Activated naive CD8-positive, alpha-beta T cell (primary cell): ENCODE measurements around the gene RFX2.

Experiments
- H3K27ac Mint-ChIP-seq: one replicate; pipeline ENCODE4 v1.8.0; 2021; ENCODE audit warnings: mixed read lengths
- H3K27me3 Mint-ChIP-seq: one replicate; pipeline ENCODE4 v1.8.0; 2021; ENCODE audit warnings: mixed read lengths
- H3K36me3 Mint-ChIP-seq: one replicate; pipeline ENCODE4 v1.8.0; 2021; ENCODE audit warnings: mixed read lengths
- H3K4me1 Mint-ChIP-seq: one replicate; pipeline ENCODE4 v1.8.0; 2021; ENCODE audit warnings: low read depth, mixed read lengths
- H3K4me3 Mint-ChIP-seq: one replicate; pipeline ENCODE4 v1.8.0; 2021; ENCODE audit warnings: mild to moderate bottlenecking, mixed read lengths
- H3K9me3 Mint-ChIP-seq: one replicate; pipeline ENCODE4 v1.8.0; 2021; ENCODE audit warnings: low read depth, mixed read lengths

RFX2 gene

DNA sequence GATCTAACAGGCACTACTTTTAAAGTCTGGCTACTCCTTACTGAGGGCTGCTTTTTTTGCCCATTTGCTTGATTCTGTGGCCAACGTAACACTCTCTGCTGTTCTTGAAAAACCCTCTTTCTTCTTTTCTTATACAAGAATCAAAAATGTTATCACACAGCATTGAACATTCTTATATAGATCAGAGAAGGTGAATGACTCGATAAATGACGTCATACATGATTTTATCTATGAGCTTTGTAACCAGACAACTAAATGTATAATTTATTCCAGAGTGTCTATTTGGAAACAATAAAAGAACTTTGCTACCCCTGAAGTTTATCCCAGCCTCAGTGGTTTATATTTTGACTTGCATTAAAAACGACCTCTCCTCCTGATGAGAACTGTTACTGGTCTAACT lies 12.4 kb downstream of the RFX2 start:
- H3K27me3 Mint-ChIP-seq: no peaks in the 10 kb centered on the region
- peaks cover 18% of the 10 kb centered on the region for H3K4me1 Mint-ChIP-seq
- H3K27ac Mint-ChIP-seq: no peak overlapping the region
- no peak overlapping the region for H3K4me3 Mint-ChIP-seq
- H3K9me3 Mint-ChIP-seq: no peaks in the 10 kb centered on the region
- H3K36me3 Mint-ChIP-seq: peaks cover 9% of the 10 kb centered on the region

DNA sequence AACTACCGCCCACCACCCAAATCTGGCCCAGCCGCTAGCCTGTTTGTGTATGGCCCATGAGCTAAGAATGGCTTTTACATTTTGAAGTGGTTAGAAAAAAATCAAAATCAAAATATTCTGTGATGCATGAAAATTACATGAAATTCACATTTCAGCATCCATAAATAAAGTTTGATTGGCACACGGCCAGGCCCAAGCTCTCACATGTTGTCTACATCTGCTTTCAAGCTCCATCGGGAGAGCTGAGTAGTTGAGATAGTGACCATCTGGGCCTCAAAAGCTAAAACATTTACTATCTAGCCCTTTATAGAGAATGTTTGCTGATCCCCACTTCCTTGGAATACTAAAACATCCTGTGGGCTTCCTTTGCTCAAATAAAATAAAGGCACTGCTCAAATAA lies 14.5 kb downstream of the RFX2 start:
- no peaks in the 10 kb centered on the region for H3K27me3 Mint-ChIP-seq
- H3K4me3 Mint-ChIP-seq: no peak overlapping the region
- H3K36me3 Mint-ChIP-seq: peaks cover 7% of the 10 kb centered on the region
- peaks cover 9% of the 10 kb centered on the region for H3K4me1 Mint-ChIP-seq
- H3K27ac Mint-ChIP-seq: no peak overlapping the region
- H3K9me3 Mint-ChIP-seq: no peaks in the 10 kb centered on the region

DNA sequence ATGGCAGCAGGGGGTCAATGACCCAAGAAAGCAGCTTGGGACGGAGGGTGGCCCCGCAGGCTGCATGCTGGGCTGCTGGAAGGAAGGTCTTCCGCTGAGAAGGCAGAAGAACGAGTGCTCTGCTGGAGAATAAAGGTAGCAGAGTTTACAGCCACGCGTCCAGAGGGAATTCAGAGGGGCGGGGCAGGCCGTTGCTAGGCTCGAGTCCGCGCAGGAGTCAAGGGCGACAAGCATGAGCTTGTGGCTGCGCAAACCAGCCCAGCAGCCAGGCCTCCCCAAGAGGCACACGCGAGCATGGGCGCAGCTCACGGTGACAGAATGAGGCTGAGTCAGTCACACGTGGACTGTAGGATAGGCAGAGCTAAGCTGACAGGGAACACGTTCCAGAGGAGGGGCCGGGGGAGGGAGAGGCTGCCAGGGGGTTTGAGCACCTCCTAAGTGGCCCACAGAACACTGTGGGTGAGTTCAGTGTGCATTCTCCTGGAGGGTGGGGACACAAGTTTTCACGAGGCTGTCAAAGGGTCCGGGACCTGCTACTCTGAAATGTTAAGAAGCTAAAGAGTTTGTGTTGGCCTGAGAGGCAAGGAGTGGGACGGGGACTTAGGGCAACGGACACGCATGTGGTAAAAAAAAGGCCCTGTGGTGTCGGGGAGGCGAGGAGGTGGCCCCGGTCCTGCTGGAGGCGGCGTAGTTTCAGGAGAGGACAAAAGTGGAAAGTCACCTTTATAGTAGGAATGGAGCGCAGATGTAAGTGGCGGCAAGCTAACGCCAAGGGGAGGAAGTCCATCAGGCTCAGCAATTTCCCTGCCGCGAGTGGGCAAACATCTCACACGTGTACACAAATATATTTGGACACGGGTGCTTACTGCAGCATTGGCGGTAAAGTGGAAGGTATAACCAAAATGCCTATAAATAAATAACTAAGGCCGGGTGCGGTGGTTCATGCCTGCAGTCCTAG lies 17.7 kb downstream of the RFX2 start:
- Mint-ChIP-seq H3K27me3 (no peaks in the 10 kb centered on the region), H3K4me3 (no peak overlapping the region), H3K4me1 (peaks cover 8% of the 10 kb centered on the region), H3K27ac (no peak overlapping the region), H3K36me3 (no peaks in the 10 kb centered on the region), H3K9me3 (no peaks in the 10 kb centered on the region)

GRCh38 chr19:6091771-6092291 lies 18.5 kb downstream of the RFX2 start:
- no peak overlapping the region for H3K4me3 Mint-ChIP-seq

GRCh38 chr19:6090634-6091033 lies 19.7 kb downstream of the RFX2 start:
- Mint-ChIP-seq H3K4me1 (peaks cover 23% of the 10 kb centered on the region), H3K27ac (no peak overlapping the region), H3K27me3 (no peaks in the 10 kb centered on the region), H3K9me3 (no peaks in the 10 kb centered on the region), H3K36me3 (no peaks in the 10 kb centered on the region), H3K4me3 (no peak overlapping the region)

More at GRCh38 chr19:6091771-6092291, 18.5 kb downstream of the RFX2 start:
- Mint-ChIP-seq H3K36me3 (no peaks in the 10 kb centered on the region), H3K27me3 (no peaks in the 10 kb centered on the region), H3K27ac (no peak overlapping the region), H3K4me1 (peaks cover 15% of the 10 kb centered on the region), H3K9me3 (no peaks in the 10 kb centered on the region)

DNA sequence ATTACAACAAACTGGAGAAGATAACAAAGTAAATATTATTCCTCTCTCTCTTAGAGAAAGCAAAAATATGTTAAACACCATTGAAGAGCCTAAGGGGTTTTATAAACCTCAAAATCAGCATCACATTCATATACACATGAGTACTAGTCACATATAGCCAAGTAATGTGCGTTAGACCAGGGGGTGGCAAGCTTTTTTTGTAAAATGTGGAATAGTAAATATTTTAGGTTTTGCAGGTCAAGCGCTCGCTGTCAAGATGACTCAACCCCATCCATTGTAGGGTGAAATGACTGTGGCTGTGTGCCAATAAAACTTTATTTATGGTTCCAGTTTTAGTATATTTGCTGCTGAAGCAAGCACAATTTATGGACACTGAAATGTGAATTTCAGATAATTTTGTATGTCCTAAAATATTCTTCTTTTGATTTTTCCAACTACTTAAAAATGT lies 21.7 kb downstream of the RFX2 start:
- H3K4me1 Mint-ChIP-seq: peaks cover 27% of the 10 kb centered on the region
- no peaks in the 10 kb centered on the region for H3K9me3 Mint-ChIP-seq
- no peak overlapping the region for H3K4me3 Mint-ChIP-seq
- H3K27me3 Mint-ChIP-seq: no peaks in the 10 kb centered on the region
- H3K27ac Mint-ChIP-seq: no peak overlapping the region
- no peaks in the 10 kb centered on the region for H3K36me3 Mint-ChIP-seq

GRCh38 chr19:6087074-6087571 lies 23.2 kb downstream of the RFX2 start:
- Mint-ChIP-seq H3K4me3 (peak overlapping the region; percentile 82), H3K9me3 (no peaks in the 10 kb centered on the region), H3K4me1 (peaks cover 27% of the 10 kb centered on the region), H3K36me3 (no peaks in the 10 kb centered on the region), H3K27me3 (no peaks in the 10 kb centered on the region), H3K27ac (peak overlapping the region; percentile 67)

- peak overlapping the region; percentile 67 for H3K27ac Mint-ChIP-seq
Observed at GRCh38 chr19:6086068-6086788, 24.1 kb downstream of the RFX2 start.

DNA sequence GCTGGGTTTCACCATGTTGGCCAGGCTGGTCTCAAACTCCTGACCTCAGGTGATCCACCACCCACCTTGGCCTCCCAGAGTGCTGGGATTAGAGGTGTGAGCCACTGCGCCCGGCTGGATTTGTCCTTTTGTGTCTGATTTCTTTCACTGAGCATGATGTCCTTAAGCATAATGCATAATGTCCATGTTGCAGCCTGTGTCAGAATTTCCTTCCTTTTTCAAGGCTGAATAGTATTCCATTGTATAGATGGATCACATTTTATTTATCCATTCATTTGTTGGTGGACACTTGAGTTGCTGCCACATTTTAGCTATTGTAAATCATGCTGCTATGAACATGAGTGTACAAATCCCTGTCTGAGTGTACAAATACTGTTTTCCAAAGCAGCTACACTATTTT lies 25.5 kb downstream of the RFX2 start:
- peaks cover 29% of the 10 kb centered on the region for H3K4me1 Mint-ChIP-seq
- no peak overlapping the region for H3K27ac Mint-ChIP-seq
- no peaks in the 10 kb centered on the region for H3K36me3 Mint-ChIP-seq
- H3K4me3 Mint-ChIP-seq: no peak overlapping the region
- H3K9me3 Mint-ChIP-seq: no peaks in the 10 kb centered on the region
- no peaks in the 10 kb centered on the region for H3K27me3 Mint-ChIP-seq

More at GRCh38 chr19:6086068-6086788, 24.1 kb downstream of the RFX2 start:
- Mint-ChIP-seq H3K9me3 (no peaks in the 10 kb centered on the region), H3K27me3 (no peaks in the 10 kb centered on the region), H3K4me1 (peaks cover 27% of the 10 kb centered on the region), H3K36me3 (no peaks in the 10 kb centered on the region), H3K4me3 (peak overlapping the region; percentile 82)

- H3K27ac Mint-ChIP-seq: no peak overlapping the region
- H3K36me3 Mint-ChIP-seq: no peaks in the 10 kb centered on the region
- H3K9me3 Mint-ChIP-seq: no peaks in the 10 kb centered on the region
- no peaks in the 10 kb centered on the region for H3K27me3 Mint-ChIP-seq
- peaks cover 3% of the 10 kb centered on the region for H3K4me1 Mint-ChIP-seq
- no peak overlapping the region for H3K4me3 Mint-ChIP-seq
Observed at GRCh38 chr19:6079107-6079506, 31.2 kb downstream of the RFX2 start.

DNA sequence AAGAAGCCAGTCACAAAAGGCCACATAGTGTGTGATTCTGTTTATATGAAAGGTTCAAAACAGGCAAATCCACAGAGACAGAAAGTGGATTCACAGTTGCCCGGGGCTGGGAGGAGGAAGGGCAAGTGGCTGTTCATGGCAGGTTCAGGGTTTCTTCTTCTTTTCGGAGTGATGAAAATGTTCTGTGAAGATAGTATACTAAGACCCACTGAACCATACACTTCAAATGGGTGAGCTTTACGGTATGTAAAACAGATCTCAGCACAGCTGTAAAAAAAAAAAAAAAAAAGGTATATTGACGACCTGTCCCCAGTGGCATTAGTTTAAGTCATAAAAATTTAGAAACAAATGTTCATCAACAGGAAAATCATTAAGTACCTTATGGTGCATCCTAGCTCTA lies 32.2 kb downstream of the RFX2 start:
- Mint-ChIP-seq H3K9me3 (no peaks in the 10 kb centered on the region), H3K4me3 (no peak overlapping the region), H3K27me3 (no peaks in the 10 kb centered on the region), H3K4me1 (peaks cover 3% of the 10 kb centered on the region), H3K27ac (no peak overlapping the region), H3K36me3 (no peaks in the 10 kb centered on the region)

DNA sequence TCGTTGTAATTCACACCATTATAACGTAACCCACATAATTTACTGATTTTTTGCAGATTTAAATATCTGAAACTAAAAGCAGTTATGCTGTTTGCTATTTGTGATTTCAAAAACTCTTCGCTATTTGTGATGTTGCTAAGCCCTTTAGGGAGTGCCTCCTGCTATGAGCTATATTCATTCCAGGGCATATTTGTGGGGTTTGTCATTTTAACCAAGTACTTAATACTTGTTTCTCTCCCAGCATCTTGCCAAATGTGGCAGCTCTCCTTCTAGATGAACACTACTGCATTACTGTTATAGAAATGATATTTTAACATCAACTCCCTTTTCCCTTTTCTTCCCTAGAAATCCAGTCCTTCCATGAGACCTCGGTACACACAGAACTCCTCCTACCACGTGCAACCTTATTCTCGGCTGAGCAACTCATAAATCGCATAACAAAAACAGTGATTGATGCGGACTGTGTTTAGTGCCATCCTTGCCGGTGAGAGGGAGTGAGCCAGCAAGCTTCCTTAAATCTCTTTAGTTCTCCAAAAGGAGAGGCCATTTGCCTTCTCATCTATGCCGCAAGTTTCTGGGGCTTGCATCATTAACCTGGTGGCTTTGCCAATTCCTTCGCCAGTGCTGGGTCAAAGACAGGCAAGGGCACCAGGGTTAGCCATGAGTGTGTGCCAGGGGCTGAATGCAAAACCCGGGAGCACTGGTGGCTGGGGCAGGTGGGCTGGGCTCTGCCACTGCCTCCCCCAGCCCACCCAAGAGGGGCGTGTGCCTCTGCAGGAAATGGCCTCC lies 33.4 kb downstream of the RFX2 start:
- Mint-ChIP-seq H3K27me3 (no peaks in the 10 kb centered on the region), H3K36me3 (no peaks in the 10 kb centered on the region), H3K4me3 (no peak overlapping the region), H3K4me1 (peaks cover 3% of the 10 kb centered on the region), H3K27ac (no peak overlapping the region), H3K9me3 (no peaks in the 10 kb centered on the region)

DNA sequence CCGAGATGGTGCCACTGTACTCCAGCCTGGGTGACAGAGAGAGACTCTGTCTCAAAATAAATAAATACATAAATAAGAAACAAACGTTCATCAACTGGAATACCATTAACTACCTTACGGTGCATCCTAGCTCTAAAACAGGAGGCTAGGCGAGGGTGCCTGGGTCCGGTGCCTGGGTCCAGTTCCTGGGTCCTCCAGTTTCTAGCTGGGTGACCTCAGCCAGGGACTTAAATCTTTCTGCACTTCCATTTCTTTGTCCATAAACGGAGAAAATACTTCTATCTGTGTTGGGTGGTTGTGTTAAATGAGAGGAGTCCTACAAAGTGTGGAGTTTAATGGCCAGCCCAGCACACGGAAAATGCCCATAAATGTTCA lies 34.0 kb downstream of the RFX2 start:
- Mint-ChIP-seq H3K36me3 (no peaks in the 10 kb centered on the region), H3K9me3 (no peaks in the 10 kb centered on the region), H3K27me3 (no peaks in the 10 kb centered on the region), H3K4me1 (peaks cover 3% of the 10 kb centered on the region), H3K4me3 (no peak overlapping the region), H3K27ac (no peak overlapping the region)

DNA sequence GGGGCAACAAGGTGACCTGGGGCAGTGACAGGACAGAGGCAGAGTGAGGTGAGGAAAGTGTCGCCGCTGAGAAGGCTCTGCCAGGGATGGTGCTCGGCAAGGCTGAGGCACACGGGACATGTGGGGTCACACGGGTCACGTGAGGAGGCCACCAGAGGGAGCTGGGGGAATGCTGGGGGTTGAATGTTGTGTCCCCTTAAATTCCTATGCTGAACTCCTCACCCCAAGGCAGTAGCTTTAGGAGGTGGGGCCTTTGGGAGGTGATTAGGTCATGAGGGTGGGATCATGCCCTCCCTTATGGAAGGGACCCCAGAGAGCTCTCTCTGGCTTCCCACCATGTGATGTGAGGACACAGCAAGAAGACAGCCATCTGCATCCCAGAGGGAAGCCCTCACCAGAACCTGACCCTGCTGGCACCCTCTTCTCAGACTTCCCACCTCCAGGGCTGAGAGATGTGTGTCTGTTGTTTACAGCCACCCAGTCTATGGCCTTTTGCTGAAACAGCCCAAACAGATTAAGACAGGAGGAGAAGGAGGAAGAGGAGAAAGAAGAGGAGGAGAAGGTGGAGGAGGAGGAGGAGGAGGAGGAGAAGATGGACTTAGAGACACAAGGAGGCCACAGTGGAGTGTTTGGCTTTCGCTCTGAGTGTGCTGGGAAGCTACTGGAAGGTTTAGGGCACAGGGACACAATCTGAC lies 35.4 kb downstream of the RFX2 start:
- Mint-ChIP-seq H3K27ac (no peak overlapping the region), H3K4me3 (no peak overlapping the region), H3K27me3 (no peaks in the 10 kb centered on the region), H3K36me3 (peaks cover 2% of the 10 kb centered on the region), H3K4me1 (no peaks in the 10 kb centered on the region), H3K9me3 (no peaks in the 10 kb centered on the region)
